Raji (cell line): Measurements from ENCODE around the gene TMEM81.

Experiments
- POLR2A ChIP-seq: IDR thresholded peaks from 2 replicates; pipeline ENCODE4 v1.6.1; 2011; ENCODE audit warnings: low read depth, low read length, control low read depth; ENCODE audit not compliant: insufficient read depth

Gene TMEM81

DNA sequence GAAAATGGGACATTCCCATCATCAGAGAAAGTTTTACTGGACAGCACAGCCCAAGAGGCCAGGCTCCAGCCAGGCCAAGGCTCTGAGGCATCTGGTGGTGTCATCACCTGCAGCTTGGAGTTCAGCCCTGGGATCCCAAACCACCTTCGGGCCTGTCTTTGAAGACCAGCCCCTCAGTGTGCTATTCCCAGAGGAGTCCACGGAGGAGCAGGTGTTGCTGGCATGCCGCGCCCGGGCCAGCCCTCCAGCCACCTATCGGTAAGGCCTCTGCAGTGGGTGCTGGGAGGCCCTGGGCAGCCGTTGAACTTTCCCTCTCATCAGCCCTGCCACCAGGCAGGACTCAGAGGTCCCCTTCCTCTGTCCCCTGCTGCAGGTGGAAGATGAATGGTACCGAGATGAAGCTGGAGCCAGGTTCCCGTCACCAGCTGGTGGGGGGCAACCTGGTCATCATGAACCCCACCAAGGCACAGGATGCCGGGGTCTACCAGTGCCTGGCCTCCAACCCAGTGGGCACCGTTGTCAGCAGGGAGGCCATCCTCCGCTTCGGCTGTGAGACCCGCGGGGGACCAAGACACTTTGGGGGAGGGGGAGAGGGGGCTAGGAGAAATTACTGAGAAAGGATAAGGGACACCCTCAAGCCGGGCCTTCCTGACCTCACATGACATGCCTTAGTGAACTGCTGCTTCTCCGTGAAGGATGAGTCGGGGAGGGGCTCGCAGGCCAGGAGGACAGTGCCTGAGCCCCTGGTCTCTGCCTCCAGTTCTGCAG, 26.3 kb downstream of the TMEM81 start:
- TF ChIP-seq POLR2A: no peak

DNA sequence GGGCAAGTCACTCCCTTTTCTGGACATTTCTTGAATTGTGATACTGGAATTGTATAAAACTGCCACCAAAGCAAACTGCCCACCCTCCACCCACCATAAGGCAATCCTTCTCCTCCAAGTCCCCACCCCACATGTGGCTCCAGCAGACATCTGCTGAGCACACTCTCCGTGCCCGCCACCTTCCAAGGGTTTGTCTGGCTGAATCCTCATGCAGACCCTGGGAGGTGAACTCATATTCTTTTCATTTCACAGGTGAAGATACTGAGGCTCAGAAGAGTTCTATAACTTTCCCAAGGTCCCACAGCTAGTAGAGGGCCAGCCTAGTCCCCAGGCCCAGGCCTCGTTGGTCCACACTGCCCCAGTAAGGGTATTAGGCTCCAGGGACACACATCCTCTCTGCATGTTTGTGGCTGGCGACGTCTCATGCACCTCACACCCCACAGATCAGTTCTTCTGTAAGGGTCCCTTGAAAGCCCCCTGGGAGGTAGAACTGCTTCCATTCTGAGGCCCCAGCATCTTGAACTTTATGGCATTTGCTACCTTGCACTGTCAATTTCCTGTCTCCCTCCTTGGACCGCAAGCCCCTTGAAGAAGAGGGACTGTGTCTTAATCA, 27.2 kb downstream of the TMEM81 start:
- TF ChIP-seq POLR2A: no peak

DNA sequence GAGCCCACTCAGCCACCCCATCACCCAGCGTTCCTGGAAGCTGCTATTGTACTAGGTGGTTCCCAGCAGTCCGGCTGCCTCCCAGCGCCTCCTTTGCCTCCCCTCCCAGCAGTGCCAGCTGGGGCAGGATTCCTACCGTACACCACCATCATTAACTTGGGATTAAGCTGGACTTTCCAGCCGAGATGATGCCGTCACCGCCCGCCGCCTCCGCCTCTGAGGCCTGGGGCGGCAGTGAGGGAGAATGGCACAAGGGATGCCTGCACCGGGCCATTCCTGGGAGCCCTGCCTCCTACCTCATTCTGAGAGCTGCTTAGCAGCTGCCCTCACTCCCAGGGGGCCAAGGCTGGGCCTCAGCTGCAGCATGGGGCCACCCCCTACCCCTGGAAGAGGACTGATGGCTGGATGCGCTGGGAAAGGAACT, 28.1 kb downstream of the TMEM81 start:
- TF ChIP-seq POLR2A: no peak

DNA sequence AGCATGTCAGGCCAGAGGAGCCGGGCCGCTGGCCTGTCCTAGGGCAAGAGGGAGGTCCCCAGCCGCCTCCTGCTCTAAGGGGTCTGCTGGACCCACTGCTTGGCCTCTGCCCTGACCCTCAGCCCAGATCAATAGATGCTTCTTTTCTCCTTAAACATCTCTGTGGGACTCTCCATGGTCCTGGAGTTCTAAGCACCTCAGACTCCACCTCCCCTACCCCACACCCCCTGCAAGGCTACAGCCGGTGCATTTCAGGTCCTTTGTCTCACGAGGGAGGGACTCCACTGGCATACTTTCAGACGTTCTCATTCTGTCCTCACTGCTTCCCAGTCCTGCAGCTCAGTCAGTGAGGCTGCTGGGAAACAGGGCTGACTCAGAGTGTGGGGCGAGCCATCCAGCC, 30.2 kb downstream of the TMEM81 start:
- no peak for TF ChIP-seq POLR2A

DNA sequence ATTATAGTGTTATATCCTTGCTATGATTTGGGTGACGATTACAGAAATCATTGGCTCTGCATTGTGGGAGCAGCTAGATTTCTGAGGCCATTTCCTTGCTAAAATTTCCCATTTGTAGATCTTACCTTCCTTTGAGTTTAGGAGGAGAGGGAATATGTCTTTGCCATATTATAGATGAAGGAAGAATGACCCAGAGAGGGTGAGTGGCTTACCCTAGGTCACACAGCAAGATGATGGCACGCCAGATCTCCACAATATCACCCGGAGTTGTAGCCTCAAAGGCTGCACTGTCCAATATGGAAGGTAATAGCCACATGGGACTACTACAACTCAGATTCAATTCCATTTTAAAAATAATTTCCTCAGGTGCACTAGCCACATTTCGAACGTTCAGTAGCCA, 31.0 kb downstream of the TMEM81 start:
- TF ChIP-seq POLR2A: no peak

DNA sequence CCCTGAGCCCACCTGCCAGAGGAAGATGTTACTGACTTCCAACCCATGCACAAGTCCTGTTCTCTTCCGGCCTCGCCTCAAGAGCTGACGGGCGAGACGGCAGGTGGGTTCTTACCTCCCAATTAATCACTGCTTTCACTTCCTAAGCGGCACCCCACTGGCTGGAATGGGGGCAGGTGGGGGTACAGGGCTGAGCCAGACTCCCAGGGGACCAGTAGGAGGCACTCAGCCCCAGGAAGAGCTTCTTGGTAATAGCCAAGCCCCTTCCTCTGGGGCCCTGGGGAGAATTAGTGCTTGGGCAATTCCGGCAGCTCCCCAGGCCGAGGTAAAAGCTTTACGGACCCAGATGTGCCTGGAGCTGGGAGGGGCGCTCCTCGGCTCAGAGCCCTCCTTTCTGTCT, 31.6 kb downstream of the TMEM81 start:
- no peak for TF ChIP-seq POLR2A

- no peak for TF ChIP-seq POLR2A
These were observed 34.8 kb downstream of the TMEM81 start for GRCh38 chr1:205049479-205049878.

GRCh38 chr1:205048382-205048781, 35.9 kb downstream of the TMEM81 start:
- no peak for TF ChIP-seq POLR2A

GRCh38 chr1:205047764-205048231, 36.5 kb downstream of the TMEM81 start:
- TF ChIP-seq POLR2A: no peak

DNA sequence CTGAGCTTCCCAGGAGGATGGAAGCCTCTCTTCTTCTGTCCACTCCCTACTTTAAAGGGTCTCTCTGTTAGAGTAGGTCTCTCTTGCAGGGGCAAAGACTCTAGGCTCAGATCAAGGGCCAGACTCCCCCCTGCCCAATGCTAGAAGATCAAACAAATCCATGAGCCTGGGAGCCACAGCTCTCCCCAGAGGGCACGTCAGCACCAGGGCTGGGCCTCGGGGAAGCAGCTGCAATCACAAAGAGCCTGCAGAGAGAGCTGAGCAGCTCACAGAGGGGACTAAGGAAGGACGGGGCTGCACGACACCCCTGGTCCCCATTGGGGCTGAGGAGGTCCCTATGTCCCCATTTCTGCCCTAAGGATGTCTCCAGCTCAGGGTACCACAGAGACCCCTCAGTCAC, 37.4 kb downstream of the TMEM81 start:
- TF ChIP-seq POLR2A: no peak

- TF ChIP-seq POLR2A: no peak
These were observed 39.1 kb downstream of the TMEM81 start for GRCh38 chr1:205045146-205045545.

DNA sequence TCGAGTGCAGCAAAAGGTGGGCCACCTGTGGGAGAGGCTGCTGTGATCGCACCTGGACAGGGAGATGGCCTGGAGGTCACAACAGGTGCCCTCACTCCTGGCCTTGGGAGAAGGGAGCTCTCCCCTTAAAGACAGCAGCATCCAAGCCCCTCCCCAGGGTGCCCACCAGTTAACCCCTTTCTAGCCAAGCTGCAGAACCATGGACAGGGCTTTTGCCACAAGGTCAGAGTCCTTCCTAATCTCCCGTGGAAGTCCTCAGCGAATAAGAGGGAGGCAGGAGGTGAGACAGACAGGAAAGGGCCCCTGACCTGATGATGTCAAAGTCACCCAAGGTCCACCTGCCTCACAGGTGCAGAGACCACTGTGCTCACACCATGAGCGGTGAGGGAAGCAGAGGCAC, 39.5 kb downstream of the TMEM81 start:
- no peak for TF ChIP-seq POLR2A

- TF ChIP-seq POLR2A: no peak
These were observed 40.4 kb downstream of the TMEM81 start for GRCh38 chr1:205043866-205044265.

- TF ChIP-seq POLR2A: no peak
These were observed 41.1 kb downstream of the TMEM81 start, which contains the start of gene CNTN2 for GRCh38 chr1:205042911-205043806. Gene CNTN2, plus strand, starts transcription at chr1:205043212. Its CDS starts 9,974 bp downstream, at chr1:205053186.
